Neuronal stem cell (in vitro differentiated cells): ENCODE data around the gene TNFRSF13B.

Experiments
- DNase-seq: peaks from one replicate; pipeline ENCODE4 v3.0.0-alpha.2; 2013; ENCODE audit warnings: low spot score
- H2AFZ ChIP-seq: one replicate; pipeline ENCODE4 v1.6.1; 2013; ENCODE audit warnings: mild to moderate bottlenecking, low read length, inconsistent platforms
- H2AK5ac ChIP-seq: 2 replicates; pipeline ENCODE4 v1.6.1; 2013; ENCODE audit warnings: low read depth, mild to moderate bottlenecking, inconsistent platforms, low read length, moderate library complexity, mixed read lengths
- H2BK120ac ChIP-seq: 2 replicates; pipeline ENCODE4 v1.6.1; 2013; ENCODE audit warnings: low read depth, mild to moderate bottlenecking, inconsistent platforms, low read length, moderate library complexity, mixed read lengths
- H2BK12ac ChIP-seq: one replicate; pipeline ENCODE4 v1.6.1; 2013; ENCODE audit warnings: low read length, inconsistent platforms
- H2BK15ac ChIP-seq: 2 replicates; pipeline ENCODE4 v1.6.1; 2013; ENCODE audit warnings: mild to moderate bottlenecking, low read length, inconsistent platforms, mixed read lengths
- H2BK5ac ChIP-seq: one replicate; pipeline ENCODE4 v1.6.1; 2013; ENCODE audit warnings: inconsistent platforms, mild to moderate bottlenecking, low read length, moderate library complexity
- H3K14ac ChIP-seq: one replicate; pipeline ENCODE4 v1.6.1; 2013; ENCODE audit warnings: low read length, inconsistent platforms
- H3K18ac ChIP-seq: 2 replicates; pipeline ENCODE4 v1.6.1; 2013; ENCODE audit warnings: low read length, inconsistent platforms
- H3K23ac ChIP-seq: 2 replicates; pipeline ENCODE4 v1.6.1; 2013; ENCODE audit warnings: low read depth, mild to moderate bottlenecking, mixed read lengths, low read length, inconsistent platforms; ENCODE audit not compliant: poor library complexity
- H3K27ac ChIP-seq: replicated peaks from 3 replicates; pipeline ENCODE4 v1.5.1; 2013; ENCODE audit warnings: low read length, inconsistent platforms
- H3K27me3 ChIP-seq, 3 experiments: 2 replicates each; pipeline ENCODE4 v1.6.1; 2013; ENCODE audit warnings: low read length in 3 of 3, mild to moderate bottlenecking in 2 of 3, inconsistent platforms in 1 of 3, low read depth in 1 of 3, mixed read lengths in 1 of 3, moderate library complexity in 1 of 3; ENCODE audit not compliant: control insufficient read depth in 3 of 3, insufficient read depth in 3 of 3
- H3K36me3 ChIP-seq, 2 donors: replicated peaks in 1 of 2; 2 replicates each; pipeline ENCODE4 v1.6.1; 2013; ENCODE audit warnings: low read length in 2 of 2; ENCODE audit not compliant: control insufficient read depth in 2 of 2, insufficient read depth in 2 of 2
- H3K4ac ChIP-seq: 2 replicates; pipeline ENCODE4 v1.6.1; 2013; ENCODE audit warnings: inconsistent platforms, mild to moderate bottlenecking, low read length, moderate library complexity
- H3K4me1 ChIP-seq, 2 donors: 1 replicate in 1 of 2; 2 replicates in 1 of 2; pipeline ENCODE4 v1.6.1; 2013; ENCODE audit warnings: low read length in 2 of 2, low read depth in 1 of 2; ENCODE audit not compliant: control insufficient read depth in 2 of 2, insufficient read depth in 1 of 2
- H3K4me2 ChIP-seq: one replicate; pipeline ENCODE4 v1.6.1; 2013; ENCODE audit warnings: mild to moderate bottlenecking, low read length, inconsistent platforms; ENCODE audit not compliant: insufficient read depth, poor library complexity, severe bottlenecking
- H3K4me3 ChIP-seq, 2 donors: 2 replicates each; pipeline ENCODE4 v1.5.1; 2013; ENCODE audit warnings: low read length in 2 of 2, mild to moderate bottlenecking in 2 of 2, inconsistent platforms in 1 of 2, moderate library complexity in 1 of 2
- H3K79me1 ChIP-seq: one replicate; pipeline ENCODE4 v1.6.1; 2013; ENCODE audit warnings: low read depth, mild to moderate bottlenecking, inconsistent platforms, low read length, moderate library complexity
- H3K9ac ChIP-seq: one replicate; pipeline ENCODE4 v1.6.1; 2013; ENCODE audit warnings: mild to moderate bottlenecking, low read depth, low read length, inconsistent platforms; ENCODE audit not compliant: poor library complexity
- H3K9me3 ChIP-seq, 2 donors: replicated peaks in 1 of 2; 2 replicates each; pipeline versions ENCODE3 to v1.6.1; 2013; ENCODE audit warnings: low read length in 2 of 2, mild to moderate bottlenecking in 2 of 2, inconsistent platforms in 1 of 2, low read depth in 1 of 2, mixed read lengths in 1 of 2, moderate library complexity in 1 of 2; ENCODE audit not compliant: control insufficient read depth in 2 of 2, insufficient read depth in 1 of 2
- H4K8ac ChIP-seq: one replicate; pipeline ENCODE4 v1.6.1; 2013; ENCODE audit warnings: low read depth, mild to moderate bottlenecking, inconsistent platforms, low read length, moderate library complexity
- H4K91ac ChIP-seq: one replicate; pipeline ENCODE4 v1.6.1; 2013; ENCODE audit warnings: low read length, low read depth, mild to moderate bottlenecking, inconsistent platforms; ENCODE audit not compliant: poor library complexity
- WGBS, 2 donors: extraction: QIAGEN DNeasy Blood & Tissue Kit; methylation state at CpG; one replicate each; pipeline ENCODE4 v1.1.7; 2013; ENCODE audit warnings: missing lambda C conversion rate in 2 of 2, mixed read lengths in 1 of 2; ENCODE audit not compliant: insufficient read length in 2 of 2, insufficient replicate concordance in 1 of 2; ENCODE audit errors: extremely low coverage in 2 of 2; 5-methylcytosine and 5-hydroxymethylcytosine counted together

The TNFRSF13B gene

GRCh38 chr17:16935241-16935663, 36.7 kb downstream of the TNFRSF13B start:
- no peak overlapping the region for H3K4me3 ChIP-seq
- no peaks in the 10 kb centered on the region for H3K79me1 ChIP-seq
- no peak overlapping the region for H4K8ac ChIP-seq
- no peak for DNase-seq
- peak overlapping the region; percentile 90 for H3K14ac ChIP-seq
- H2BK120ac ChIP-seq = no peak overlapping the region
- no peak overlapping the region for H3K23ac ChIP-seq
- no peak overlapping the region for H2AK5ac ChIP-seq
- no peaks in the 10 kb centered on the region for H3K36me3 ChIP-seq
- H3K4me1 ChIP-seq = peaks cover 0 to 2% of the 10 kb centered on the region in 2 donors
- no peak overlapping the region for H3K4me2 ChIP-seq
- H2BK5ac ChIP-seq = no peak overlapping the region
- no peak overlapping the region for H3K4ac ChIP-seq
- H3K27me3 ChIP-seq = peaks cover 0 to 25% (median 0%) of the 10 kb centered on the region in 3 experiments
- H2BK12ac ChIP-seq = no peak overlapping the region
- H4K91ac ChIP-seq = no peak overlapping the region
- H3K9me3 ChIP-seq = no peaks in the 10 kb centered on the region
- no peak overlapping the region for H3K27ac ChIP-seq
- H2BK15ac ChIP-seq = no peak overlapping the region
- no peak overlapping the region for H3K9ac ChIP-seq
- no CpG with 5 or more reads among the region's 5 CpGs for WGBS, 2 donors
- H2AFZ ChIP-seq = no peak overlapping the region
- H3K18ac ChIP-seq = no peak overlapping the region

GRCh38 chr17:16934836-16935235, 37.1 kb downstream of the TNFRSF13B start:
- no peak for DNase-seq
- H3K23ac ChIP-seq = no peak overlapping the region
- peaks cover 0 to 2% of the 10 kb centered on the region in 2 donors for H3K4me1 ChIP-seq
- H3K9me3 ChIP-seq = no peaks in the 10 kb centered on the region
- H3K4me2 ChIP-seq = no peak overlapping the region
- H2BK5ac ChIP-seq = no peak overlapping the region
- peaks cover 0 to 21% (median 0%) of the 10 kb centered on the region in 3 experiments for H3K27me3 ChIP-seq
- H3K18ac ChIP-seq = no peak overlapping the region
- no CpG with 5 or more reads among the region's 12 CpGs for WGBS, 2 donors
- no peak overlapping the region for H4K8ac ChIP-seq
- no peaks in the 10 kb centered on the region for H3K79me1 ChIP-seq
- H3K14ac ChIP-seq = peak overlapping the region; percentile 90
- no peak overlapping the region for H2BK15ac ChIP-seq
- no peak overlapping the region for H2BK12ac ChIP-seq
- no peak overlapping the region for H3K27ac ChIP-seq
- H2BK120ac ChIP-seq = no peak overlapping the region
- no peak overlapping the region for H2AFZ ChIP-seq
- H3K4me3 ChIP-seq = peak overlapping the region in 1 of 2 donors; percentile 17
- peak overlapping the region; percentile 24 for H3K4ac ChIP-seq
- H3K36me3 ChIP-seq = no peaks in the 10 kb centered on the region
- H3K9ac ChIP-seq = peak overlapping the region; percentile 50
- peak overlapping the region; percentile 70 for H2AK5ac ChIP-seq
- H4K91ac ChIP-seq = peak overlapping the region; percentile 34

- no peak overlapping the region for H3K18ac ChIP-seq
- no peaks in the 10 kb centered on the region for H3K36me3 ChIP-seq
- no peak overlapping the region for H2BK5ac ChIP-seq
- no peak overlapping the region for H3K14ac ChIP-seq
- peaks cover 0 to 18% (median 0%) of the 10 kb centered on the region in 3 experiments for H3K27me3 ChIP-seq
- no peak for DNase-seq
- H3K4ac ChIP-seq = no peak overlapping the region
- peak overlapping the region; percentile 54 for H4K91ac ChIP-seq
- no peak overlapping the region for H3K9ac ChIP-seq
- no peak overlapping the region for H2BK12ac ChIP-seq
- peaks cover 0 to 2% of the 10 kb centered on the region in 2 donors for H3K4me1 ChIP-seq
- no CpG with 5 or more reads among the region's 12 CpGs for WGBS, 2 donors
- peak overlapping the region; percentile 70 for H2AK5ac ChIP-seq
- H4K8ac ChIP-seq = no peak overlapping the region
- no peaks in the 10 kb centered on the region for H3K79me1 ChIP-seq
- no peak overlapping the region for H3K27ac ChIP-seq
- no peaks in the 10 kb centered on the region for H3K9me3 ChIP-seq
- no peak overlapping the region for H3K4me2 ChIP-seq
- H3K23ac ChIP-seq = peak overlapping the region; percentile 34
- H2AFZ ChIP-seq = no peak overlapping the region
- H3K4me3 ChIP-seq = no peak overlapping the region
- no peak overlapping the region for H2BK15ac ChIP-seq
- H2BK120ac ChIP-seq = no peak overlapping the region
Observed at GRCh38 chr17:16934133-16934795, 37.7 kb downstream of the TNFRSF13B start.

- no peak overlapping the region for H2BK15ac ChIP-seq
- no peaks in the 10 kb centered on the region for H3K79me1 ChIP-seq
- H3K4me2 ChIP-seq = no peak overlapping the region
- peak overlapping the region; percentile 5 for H2BK120ac ChIP-seq
- DNase-seq = no peak
- peak overlapping the region; percentile 6 for H2AK5ac ChIP-seq
- H4K91ac ChIP-seq = no peak overlapping the region
- H3K36me3 ChIP-seq = no peaks in the 10 kb centered on the region
- H3K4me3 ChIP-seq = no peak overlapping the region
- no peak overlapping the region for H2BK5ac ChIP-seq
- H3K9ac ChIP-seq = no peak overlapping the region
- H4K8ac ChIP-seq = no peak overlapping the region
- H3K27me3 ChIP-seq = peaks cover 0 to 13% (median 0%) of the 10 kb centered on the region in 3 experiments
- H3K18ac ChIP-seq = peak overlapping the region; percentile 23
- H3K4me1 ChIP-seq = peaks cover 0 to 1% of the 10 kb centered on the region in 2 donors
- H3K14ac ChIP-seq = no peak overlapping the region
- no peak overlapping the region for H3K27ac ChIP-seq
- no peak overlapping the region for H3K23ac ChIP-seq
- no CpG with 5 or more reads among the region's 11 CpGs for WGBS, 2 donors
- H2BK12ac ChIP-seq = no peak overlapping the region
- no peak overlapping the region for H3K4ac ChIP-seq
- H2AFZ ChIP-seq = no peak overlapping the region
- H3K9me3 ChIP-seq = no peaks in the 10 kb centered on the region
Observed at GRCh38 chr17:16933317-16934132, 38.4 kb downstream of the TNFRSF13B start.
